HG03175 (cell line): ENCODE results near the gene SERINC5.
"Not testable (repeated sequence)": the region's sequence is repeated elsewhere in the genome, so short reads cannot be mapped to it uniquely, and the experiment has no call there.

ENCODE experiments used
- ATAC-seq: cut with Tn5 transposase; IDR thresholded peaks from one replicate; pipeline ENCODE4 v1.9.1; 2021; ENCODE audit warnings: mild to moderate bottlenecking, moderate library complexity; ENCODE audit not compliant: unreplicated experiment

The SERINC5 gene

GRCh38 chr5:80143491-80143890, 112.4 kb downstream of the SERINC5 start:
- no peak for ATAC-seq

GRCh38 chr5:80142996-80143395, 112.9 kb downstream of the SERINC5 start:
- no peak for ATAC-seq

GRCh38 chr5:80141681-80142080, 114.2 kb downstream of the SERINC5 start:
- no peak for ATAC-seq

- ATAC-seq, result no peak
Observed at GRCh38 chr5:80141147-80141671, 114.6 kb downstream of the SERINC5 start.

- no peak for ATAC-seq
Observed at GRCh38 chr5:80140496-80140895, 115.4 kb downstream of the SERINC5 start.

GRCh38 chr5:80139466-80139972, 116.3 kb downstream of the SERINC5 start:
- no peak for ATAC-seq

GRCh38 chr5:80138486-80138885, 117.4 kb downstream of the SERINC5 start:
- no peak for ATAC-seq

GRCh38 chr5:80136798-80137197, 119.0 kb downstream of the SERINC5 start:
- ATAC-seq, result not testable (repeated sequence)

GRCh38 chr5:80134876-80135275, 121.0 kb downstream of the SERINC5 start:
- no peak for ATAC-seq

GRCh38 chr5:80129146-80129545, 126.7 kb downstream of the SERINC5 start:
- no peak for ATAC-seq

GRCh38 chr5:80128141-80128540, 127.7 kb downstream of the SERINC5 start:
- no peak for ATAC-seq

- peak; percentile 23 for ATAC-seq
Observed at GRCh38 chr5:80127116-80127552, 128.7 kb downstream of the SERINC5 start.

- ATAC-seq, result peak; percentile 60
Observed at GRCh38 chr5:80125962-80126480, 129.8 kb downstream of the SERINC5 start.

GRCh38 chr5:80125022-80125961, 130.6 kb downstream of the SERINC5 start:
- peak; percentile 83 for ATAC-seq

- ATAC-seq, result no peak
Observed at GRCh38 chr5:80124121-80124918, 131.5 kb downstream of the SERINC5 start.

- no peak for ATAC-seq
Observed at GRCh38 chr5:80122579-80122978, 133.3 kb downstream of the SERINC5 start.

- no peak for ATAC-seq
Observed at GRCh38 chr5:80119372-80119771, 136.5 kb downstream of the SERINC5 start.

- ATAC-seq, result no peak
Observed at GRCh38 chr5:80117446-80117845, 138.4 kb downstream of the SERINC5 start.

GRCh38 chr5:80116465-80116864, 139.4 kb downstream of the SERINC5 start:
- no peak for ATAC-seq

- no peak for ATAC-seq
Observed at GRCh38 chr5:80116000-80116399, 139.8 kb downstream of the SERINC5 start.

- ATAC-seq, result no peak
Observed at GRCh38 chr5:80114860-80115259, 141.0 kb downstream of the SERINC5 start.
